DOHH2 (cell line): ENCODE results near the gene SLC16A1.

Experiments
- H3F3A ChIP-seq: fragments of 200-600 bp; sonication (generic), shearing (Covaris generic); 2 replicates; pipeline ENCODE4 v1.6.0; 2016; ENCODE audit warnings: antibody characterized with exemption, mild to moderate bottlenecking; ENCODE audit not compliant: control insufficient read depth, insufficient read depth
- H3K27ac ChIP-seq: fragments of 200-600 bp; sonication (generic); 2 replicates; pipeline ENCODE4 v1.5.1; 2014; ENCODE audit warnings: low read depth, mild to moderate bottlenecking, low read length, moderate library complexity
- H3K27me3 ChIP-seq: fragments of 200-600 bp; sonication (generic); 2 replicates; pipeline ENCODE4 v1.6.1; 2014; ENCODE audit warnings: mild to moderate bottlenecking, low read length, mixed read lengths; ENCODE audit not compliant: control insufficient read depth
- H3K36me3 ChIP-seq: fragments of 200-600 bp; sonication (generic); 2 replicates; pipeline ENCODE4 v1.6.1; 2014; ENCODE audit warnings: mild to moderate bottlenecking, low read length, moderate library complexity, mixed read lengths; ENCODE audit not compliant: control insufficient read depth
- H3K4me1 ChIP-seq: fragments of 200-600 bp; sonication (generic); 2 replicates; pipeline ENCODE4 v1.6.1; 2014; ENCODE audit warnings: mild to moderate bottlenecking, low read length, mixed read lengths; ENCODE audit not compliant: control insufficient read depth
- H3K4me2 ChIP-seq: fragments of 200-600 bp; sonication (generic); 2 replicates; pipeline ENCODE4 v1.6.0; 2014; ENCODE audit warnings: mild to moderate bottlenecking, low read length, moderate library complexity
- H3K4me3 ChIP-seq: fragments of 200-600 bp; sonication (generic); 2 replicates; pipeline ENCODE4 v1.5.1; 2014; ENCODE audit warnings: mild to moderate bottlenecking, low read length, mixed read lengths
- H3K79me2 ChIP-seq: fragments of 200-600 bp; sonication (generic); 2 replicates; pipeline ENCODE4 v1.6.1; 2014; ENCODE audit warnings: mild to moderate bottlenecking, low read length, mixed read lengths; ENCODE audit not compliant: control insufficient read depth
- H3K9me2 ChIP-seq: fragments of 200-600 bp; sonication (generic); replicated peaks from 2 replicates; pipeline ENCODE4 v1.6.1; 2014; ENCODE audit warnings: mild to moderate bottlenecking, low read length, mixed read lengths; ENCODE audit not compliant: control insufficient read depth
- H3K9me3 ChIP-seq: fragments of 200-600 bp; sonication (generic); 2 replicates; pipeline ENCODE4 v1.6.1; 2014; ENCODE audit warnings: antibody characterized with exemption, low read length, mixed read lengths; ENCODE audit not compliant: control insufficient read depth, insufficient read depth
- H4K20me1 ChIP-seq: fragments of 200-600 bp; sonication (generic); 2 replicates; pipeline ENCODE4 v1.6.0; 2014; ENCODE audit warnings: low read depth, mild to moderate bottlenecking, antibody characterized with exemption, low read length, moderate library complexity; ENCODE audit not compliant: control insufficient read depth, insufficient read depth
- EZH2phosphoT487 ChIP-seq: fragments of 200-600 bp; sonication (generic); IDR thresholded peaks from 2 replicates; pipeline ENCODE4 v1.6.1; 2017; ENCODE audit warnings: borderline replicate concordance, mild to moderate bottlenecking, antibody characterized with exemption, low read length, moderate library complexity, mixed read lengths
- TF ChIP-seq, protein P1 (sequence below): fragments of 200-600 bp; sonication (generic); IDR thresholded peaks from one replicate; pipeline ENCODE4 v1.5.1; 2014; ENCODE audit warnings: antibody characterized with exemption, mild to moderate bottlenecking, low read depth, low read length; ENCODE audit not compliant: poor library complexity, severe bottlenecking

The SLC16A1 gene

DNA sequence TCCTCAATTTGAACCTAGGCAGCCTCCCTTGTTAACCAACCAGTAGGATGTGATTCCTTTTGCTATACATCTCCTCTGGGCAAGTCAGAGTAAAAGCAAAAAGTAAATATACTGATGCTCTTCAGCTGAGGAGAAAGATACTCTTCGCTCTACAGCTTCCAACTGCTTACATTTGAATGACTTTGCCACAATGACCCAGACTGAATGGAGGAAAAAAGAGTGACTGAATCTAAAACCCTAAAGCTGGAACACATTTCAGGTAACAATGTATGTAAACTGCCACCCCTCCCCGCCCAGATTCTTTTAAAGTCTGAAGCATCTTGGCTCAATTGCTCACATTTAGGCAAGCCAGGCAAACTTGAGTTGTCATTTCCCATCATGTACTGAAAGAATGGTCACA is 46.1 kb downstream of the SLC16A1 start:
- no peak for TF ChIP-seq EZH2phosphoT487
- peaks cover 48% of the 10 kb centered on the region for H3K36me3 ChIP-seq
- H3K9me3 ChIP-seq: no peaks in the 10 kb centered on the region
- H3F3A ChIP-seq: 0 out of 2 replicates have a peak, but pooled peaks cover 8% of the 10 kb centered on the region
- H3K27ac ChIP-seq: no peak overlapping the region
- H3K79me2 ChIP-seq: 0 out of 2 replicates have a peak, but pooled peaks cover 9% of the 10 kb centered on the region
- no peaks in the 10 kb centered on the region for H3K4me1 ChIP-seq
- H3K9me2 ChIP-seq: no peaks in the 10 kb centered on the region
- no peaks in the 10 kb centered on the region for H4K20me1 ChIP-seq
- no peaks in the 10 kb centered on the region for H3K27me3 ChIP-seq
- H3K4me3 ChIP-seq: no peak overlapping the region
- H3K4me2 ChIP-seq: no peak overlapping the region

DNA sequence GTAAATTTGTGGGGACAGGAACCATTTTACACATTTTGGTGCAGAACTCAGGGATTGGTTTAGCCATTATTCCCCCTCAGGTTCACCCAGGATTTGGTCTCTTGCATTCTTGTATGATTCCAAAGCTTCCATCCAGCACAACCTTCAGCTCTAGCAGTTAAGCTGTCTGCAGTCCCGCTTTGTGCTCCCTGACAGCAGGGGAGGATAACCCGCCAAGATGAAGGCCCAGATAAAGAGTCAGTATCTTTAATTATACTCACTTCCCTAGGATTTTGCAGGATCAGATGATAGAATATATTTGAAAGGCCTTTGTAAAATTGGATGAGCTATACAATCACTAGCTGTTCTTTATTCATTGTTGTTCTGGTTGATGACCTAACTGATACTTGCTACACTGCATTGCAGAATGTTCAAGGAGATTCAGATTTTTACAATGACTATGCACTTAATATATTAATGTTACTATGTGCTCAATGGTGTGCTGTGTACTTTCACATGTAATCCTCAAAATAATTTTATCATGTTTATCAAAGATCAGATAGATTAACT is 49.8 kb downstream of the SLC16A1 start:
- Histone ChIP-seq H4K20me1 (no peaks in the 10 kb centered on the region), H3K9me3 (no peaks in the 10 kb centered on the region), H3F3A (peaks cover 11% of the 10 kb centered on the region; the same call in 1 of the 2 replicates), H3K79me2 (no peaks in the 10 kb centered on the region), H3K9me2 (no peaks in the 10 kb centered on the region), H3K27me3 (no peaks in the 10 kb centered on the region), H3K4me3 (no peak overlapping the region), H3K4me1 (no peaks in the 10 kb centered on the region), H3K36me3 (peaks cover 13% of the 10 kb centered on the region), H3K27ac (no peak overlapping the region), H3K4me2 (no peak overlapping the region)
- TF ChIP-seq, protein P1, sequence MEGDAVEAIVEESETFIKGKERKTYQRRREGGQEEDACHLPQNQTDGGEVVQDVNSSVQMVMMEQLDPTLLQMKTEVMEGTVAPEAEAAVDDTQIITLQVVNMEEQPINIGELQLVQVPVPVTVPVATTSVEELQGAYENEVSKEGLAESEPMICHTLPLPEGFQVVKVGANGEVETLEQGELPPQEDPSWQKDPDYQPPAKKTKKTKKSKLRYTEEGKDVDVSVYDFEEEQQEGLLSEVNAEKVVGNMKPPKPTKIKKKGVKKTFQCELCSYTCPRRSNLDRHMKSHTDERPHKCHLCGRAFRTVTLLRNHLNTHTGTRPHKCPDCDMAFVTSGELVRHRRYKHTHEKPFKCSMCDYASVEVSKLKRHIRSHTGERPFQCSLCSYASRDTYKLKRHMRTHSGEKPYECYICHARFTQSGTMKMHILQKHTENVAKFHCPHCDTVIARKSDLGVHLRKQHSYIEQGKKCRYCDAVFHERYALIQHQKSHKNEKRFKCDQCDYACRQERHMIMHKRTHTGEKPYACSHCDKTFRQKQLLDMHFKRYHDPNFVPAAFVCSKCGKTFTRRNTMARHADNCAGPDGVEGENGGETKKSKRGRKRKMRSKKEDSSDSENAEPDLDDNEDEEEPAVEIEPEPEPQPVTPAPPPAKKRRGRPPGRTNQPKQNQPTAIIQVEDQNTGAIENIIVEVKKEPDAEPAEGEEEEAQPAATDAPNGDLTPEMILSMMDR: no peak
- TF ChIP-seq EZH2phosphoT487: no peak

DNA sequence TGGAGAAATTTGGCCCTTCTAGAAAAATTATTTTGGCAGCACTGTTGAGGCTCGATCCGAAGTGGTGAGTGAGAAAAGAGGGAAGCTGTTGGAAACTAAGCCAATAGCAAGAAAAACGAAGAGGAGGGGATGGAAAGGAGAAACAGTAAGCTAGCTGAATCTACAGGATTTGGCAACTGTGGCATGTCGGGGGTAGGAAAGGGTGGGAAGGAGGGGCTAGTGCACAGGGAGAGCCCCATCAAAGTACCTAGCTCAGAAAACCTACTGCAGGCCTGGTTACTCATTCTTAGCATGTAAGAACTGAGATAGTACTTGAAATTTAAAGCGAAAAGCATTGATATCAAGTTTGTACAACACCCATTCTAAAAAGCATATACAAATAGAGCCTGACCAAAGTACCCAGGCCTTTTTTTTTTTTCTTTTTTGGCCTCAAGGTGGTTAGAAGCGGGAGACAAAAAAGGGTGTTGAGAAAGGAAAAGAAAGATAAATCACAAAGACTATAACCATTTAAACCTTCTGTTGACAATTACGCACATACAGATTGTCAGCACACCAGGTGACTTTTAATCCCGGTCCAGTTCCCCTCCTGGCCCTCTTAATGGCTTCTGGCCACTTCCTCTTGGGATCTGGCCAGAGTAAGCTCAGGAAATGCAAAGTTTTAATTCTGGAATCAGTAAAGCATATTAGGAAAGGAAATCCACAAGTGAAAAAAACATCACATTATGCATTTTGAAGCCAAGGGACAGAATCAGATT is 50.4 kb downstream of the SLC16A1 start:
- no peak overlapping the region for H3K4me2 ChIP-seq
- peaks cover 8% of the 10 kb centered on the region for H3K36me3 ChIP-seq
- H3F3A ChIP-seq: peaks cover 11% of the 10 kb centered on the region; the same call in 1 of the 2 replicates
- H3K27me3 ChIP-seq: no peaks in the 10 kb centered on the region
- no peak overlapping the region for H3K4me3 ChIP-seq
- no peak overlapping the region for H3K27ac ChIP-seq
- H3K9me3 ChIP-seq: no peaks in the 10 kb centered on the region
- H3K9me2 ChIP-seq: no peaks in the 10 kb centered on the region
- H3K4me1 ChIP-seq: no peaks in the 10 kb centered on the region
- TF ChIP-seq, protein P1: no peak
- TF ChIP-seq EZH2phosphoT487: no peak
- H3K79me2 ChIP-seq: no peaks in the 10 kb centered on the region
- H4K20me1 ChIP-seq: no peaks in the 10 kb centered on the region

DNA sequence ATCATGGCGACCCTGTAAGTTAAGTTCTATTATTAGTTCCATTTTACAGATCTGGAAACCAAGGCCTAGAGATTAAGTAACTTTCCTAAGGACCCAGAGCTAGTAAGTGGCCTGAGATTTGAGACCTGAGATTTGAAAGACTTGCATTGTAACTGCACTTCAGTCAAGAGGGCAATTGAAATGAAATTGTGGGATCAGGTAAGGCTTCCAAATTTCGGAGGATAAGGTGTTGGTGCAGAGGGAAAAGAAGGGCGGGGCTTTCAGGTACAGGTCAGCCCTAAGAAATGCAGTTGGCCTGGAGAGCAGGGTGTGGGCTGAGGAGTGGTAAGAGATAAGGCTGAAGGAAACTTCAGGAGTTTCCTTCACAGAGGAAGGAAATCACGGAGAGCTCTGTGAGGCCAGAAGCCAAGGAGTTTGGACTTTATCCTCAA is 51.1 kb downstream of the SLC16A1 start:
- Histone ChIP-seq H3K9me2 (no peaks in the 10 kb centered on the region), H3K4me2 (no peak overlapping the region), H3K4me3 (no peak overlapping the region), H3K9me3 (no peaks in the 10 kb centered on the region), H3K36me3 (0 out of 2 replicates have a peak, but pooled peaks cover 5% of the 10 kb centered on the region), H3K79me2 (no peaks in the 10 kb centered on the region), H4K20me1 (no peaks in the 10 kb centered on the region), H3K27me3 (no peaks in the 10 kb centered on the region), H3K27ac (no peak overlapping the region), H3F3A (peaks cover 11% of the 10 kb centered on the region; the same call in 1 of the 2 replicates), H3K4me1 (no peaks in the 10 kb centered on the region)
- TF ChIP-seq, protein P1: no peak
- no peak for TF ChIP-seq EZH2phosphoT487
